GM18870 (cell line): ENCODE results near the gene SCYGR8.
"Not testable (repeated sequence)": the region's sequence is repeated elsewhere in the genome, so short reads cannot be mapped to it uniquely, and the experiment has no call there.

ENCODE experiments used
- ATAC-seq: cut with Tn5 transposase; IDR thresholded peaks from one replicate; pipeline ENCODE4 v1.9.1; 2021; ENCODE audit warnings: moderate library complexity; ENCODE audit not compliant: unreplicated experiment

The SCYGR8 gene, protein sequence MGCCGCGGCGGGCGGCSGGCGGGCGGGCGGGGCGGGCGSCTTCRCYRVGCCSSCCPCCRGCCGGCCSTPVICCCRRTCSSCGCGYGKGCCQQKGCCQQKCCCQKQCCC

DNA sequence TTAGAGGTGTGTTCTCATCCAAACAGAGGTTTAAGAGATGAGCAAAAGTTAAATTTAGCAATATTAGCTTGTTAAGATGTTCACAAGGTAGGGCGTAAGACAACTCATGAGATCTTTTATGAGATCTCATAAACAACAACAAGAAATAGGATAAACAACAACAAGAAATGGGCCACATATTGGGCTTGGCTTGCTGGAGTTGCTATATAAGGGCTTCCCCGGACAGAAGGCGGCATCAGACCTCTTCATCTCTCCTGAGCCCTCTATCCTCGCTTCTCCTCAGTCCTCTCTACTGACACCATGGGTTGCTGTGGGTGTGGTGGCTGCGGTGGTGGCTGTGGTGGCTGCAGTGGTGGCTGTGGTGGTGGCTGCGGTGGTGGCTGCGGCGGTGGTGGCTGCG, at the start of gene SCYGR8:
TSS of gene SCYGR8 (plus strand) at position 301 of the 400 bp plus-strand sequence. CDS start at position 301, 0 bp downstream.
- ATAC-seq = no peak

DNA sequence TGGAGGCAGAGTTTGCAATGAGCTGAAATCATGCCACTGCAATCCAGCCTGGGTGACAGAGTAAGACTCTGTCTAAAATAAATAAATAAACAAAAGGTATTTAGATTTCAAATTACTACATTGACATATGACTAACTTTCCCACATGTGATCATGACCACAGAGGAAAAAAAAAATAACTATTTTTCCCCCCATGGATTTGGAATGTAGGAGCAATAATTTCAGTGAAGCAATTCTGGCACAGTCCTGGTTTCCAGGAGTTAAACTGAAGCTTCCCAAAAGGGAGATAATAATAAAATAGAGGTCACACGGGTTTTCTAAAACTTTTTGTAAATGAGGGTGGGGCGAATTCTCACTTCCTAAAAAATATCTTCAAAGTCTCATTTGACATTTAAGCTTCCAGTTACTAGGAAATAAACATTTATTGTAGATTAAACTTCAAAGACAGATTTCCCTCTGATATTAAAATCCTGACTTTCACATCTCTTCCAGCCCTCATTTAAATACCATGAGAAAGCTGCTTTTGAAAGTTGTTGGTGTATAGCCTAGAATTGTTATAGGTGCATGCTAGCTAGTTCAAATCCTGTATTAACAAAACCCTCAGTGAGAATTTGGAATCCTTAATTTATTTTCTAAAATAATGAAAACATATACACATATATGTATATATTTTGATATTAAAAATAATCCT, 48.6 kb upstream of the SCYGR8 start:
- ATAC-seq = no peak

DNA sequence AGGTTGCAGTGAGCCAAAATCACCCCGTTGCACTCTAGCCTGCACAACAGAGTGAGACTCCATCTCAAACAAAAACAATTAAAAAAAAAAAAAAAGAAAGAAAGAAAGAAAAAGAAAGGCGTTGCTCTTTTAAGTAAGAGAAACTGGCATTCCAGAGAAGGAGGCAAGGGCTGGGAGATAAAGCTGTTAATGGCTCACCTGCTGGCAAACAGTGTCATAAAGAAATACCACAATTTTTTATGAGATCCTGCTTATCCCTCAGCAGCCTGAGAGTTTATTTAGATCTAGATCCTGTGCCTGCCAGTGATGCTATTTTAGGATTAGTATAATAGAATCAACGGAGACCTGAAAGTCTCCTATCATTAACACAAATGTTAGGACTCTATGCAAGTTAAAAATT, 44.1 kb upstream of the SCYGR8 start:
- ATAC-seq = no peak

DNA sequence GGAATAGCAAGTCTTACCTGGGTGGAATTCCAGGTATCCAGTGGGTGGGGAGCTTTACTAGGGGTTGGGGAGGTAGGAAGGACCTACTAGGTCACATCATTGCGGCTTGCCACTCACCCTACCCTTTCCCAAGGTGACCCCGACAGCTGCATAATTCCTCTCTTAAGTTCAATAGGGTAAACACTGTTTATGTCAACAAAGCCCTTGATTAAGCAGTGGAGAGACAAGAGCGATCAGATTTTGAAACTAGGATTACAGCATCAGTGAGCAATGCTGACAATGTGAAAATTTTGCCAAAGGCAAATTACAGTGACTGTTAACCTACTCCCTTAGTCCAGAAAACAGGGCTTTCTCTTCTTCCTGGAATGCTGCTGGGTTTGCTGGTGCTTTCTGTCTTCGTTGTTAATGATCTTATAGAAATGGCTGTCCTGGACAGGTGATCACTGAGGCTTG, 42.4 kb upstream of the SCYGR8 start:
- ATAC-seq = no peak

DNA sequence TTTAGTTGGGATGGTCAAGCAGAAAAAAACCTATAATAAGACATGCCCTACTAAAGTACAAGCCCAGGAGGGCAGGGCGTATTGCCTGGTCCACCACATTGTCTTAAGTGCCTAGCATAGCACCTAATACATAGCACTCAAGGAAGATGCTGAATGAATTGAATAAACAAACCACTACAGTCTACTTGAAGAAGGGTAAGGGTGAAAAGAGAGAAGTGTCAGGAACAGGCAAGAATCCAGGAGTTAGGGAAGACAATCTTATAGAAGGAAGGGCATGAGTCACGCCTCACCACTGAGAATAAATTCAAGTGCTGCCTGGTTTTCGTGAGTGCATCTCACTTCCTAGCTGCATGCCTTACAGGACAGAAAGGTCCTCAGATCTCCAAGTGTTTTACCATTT, 41.7 kb upstream of the SCYGR8 start:
- ATAC-seq = no peak

DNA sequence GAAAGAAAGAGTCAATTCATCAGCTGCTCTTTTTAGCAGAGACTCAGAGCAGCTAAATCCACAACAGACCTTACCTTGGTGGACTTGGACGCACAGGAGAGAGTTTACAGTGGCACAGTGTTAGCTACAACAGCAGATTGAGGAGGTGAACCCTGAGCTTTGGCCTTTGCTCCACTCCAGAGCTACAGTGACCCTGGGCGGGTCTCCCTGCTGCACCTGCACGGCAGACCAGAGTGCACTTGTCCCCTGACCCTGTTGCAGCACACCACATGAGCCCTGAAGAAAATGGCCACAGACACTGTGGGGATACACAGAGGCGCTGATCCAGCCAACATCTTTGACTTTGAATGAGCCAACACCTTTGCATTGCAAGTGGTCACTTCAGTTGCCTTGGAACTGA, 38.8 kb upstream of the SCYGR8 start:
- ATAC-seq = no peak

DNA sequence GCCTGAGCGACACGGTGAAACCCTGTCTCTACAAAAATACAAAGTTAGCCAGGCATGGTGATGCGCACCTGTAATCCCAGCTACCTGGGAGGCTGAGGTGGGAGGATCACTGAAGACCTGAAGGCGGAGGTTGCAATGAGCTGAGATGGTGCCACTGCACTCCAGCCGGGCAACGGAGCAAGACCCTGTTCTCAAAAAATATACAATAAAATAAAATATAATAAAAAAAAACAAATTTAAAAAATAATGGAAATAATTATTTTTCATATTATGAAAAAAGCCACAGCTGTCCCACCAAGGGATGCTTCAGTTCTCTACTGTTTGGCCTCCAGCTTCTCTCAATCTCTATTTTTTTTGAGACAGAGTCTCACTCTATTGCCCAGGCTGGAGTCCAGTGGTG, 38.3 kb upstream of the SCYGR8 start:
- ATAC-seq = no peak

DNA sequence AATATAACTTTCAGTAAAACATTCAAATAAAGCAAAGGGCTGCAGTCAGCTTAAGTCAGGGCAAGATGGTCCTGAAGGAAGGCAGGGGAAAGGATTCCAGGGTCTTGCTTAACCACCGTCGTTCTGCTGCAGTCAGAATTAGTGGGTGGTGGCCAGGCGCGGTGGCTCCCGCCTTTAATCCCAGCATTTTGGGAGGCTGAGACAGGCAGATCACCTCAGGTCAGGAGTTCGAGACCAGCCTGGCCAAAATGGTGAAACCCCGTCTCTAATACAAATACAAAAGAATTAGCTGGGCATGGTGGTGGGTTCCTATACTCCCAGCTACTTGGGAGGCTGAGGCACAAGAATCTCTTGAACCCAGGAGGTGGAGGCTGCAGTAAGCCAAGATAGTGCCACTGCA, 34.7 kb upstream of the SCYGR8 start:
- ATAC-seq = no peak

DNA sequence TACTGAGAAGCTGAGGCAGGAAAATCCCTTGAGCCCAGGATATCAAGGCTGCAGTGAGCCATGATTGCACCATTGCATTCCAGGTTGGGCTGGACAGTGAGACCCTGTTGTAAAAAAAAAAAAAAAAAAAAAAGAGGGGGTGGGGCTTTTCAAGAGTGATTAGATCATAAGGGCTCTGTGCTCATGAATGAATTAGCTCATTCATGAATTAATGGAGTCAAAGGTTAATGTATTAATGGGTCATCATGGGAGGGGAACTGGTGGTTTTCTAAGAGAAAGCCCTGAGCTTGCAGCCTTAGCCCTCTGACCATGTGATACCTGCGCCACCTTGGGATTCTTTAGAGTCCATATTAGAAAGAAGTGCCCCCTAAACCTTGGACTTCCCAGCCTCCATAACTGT, 32.4 kb upstream of the SCYGR8 start:
- no peak for ATAC-seq

DNA sequence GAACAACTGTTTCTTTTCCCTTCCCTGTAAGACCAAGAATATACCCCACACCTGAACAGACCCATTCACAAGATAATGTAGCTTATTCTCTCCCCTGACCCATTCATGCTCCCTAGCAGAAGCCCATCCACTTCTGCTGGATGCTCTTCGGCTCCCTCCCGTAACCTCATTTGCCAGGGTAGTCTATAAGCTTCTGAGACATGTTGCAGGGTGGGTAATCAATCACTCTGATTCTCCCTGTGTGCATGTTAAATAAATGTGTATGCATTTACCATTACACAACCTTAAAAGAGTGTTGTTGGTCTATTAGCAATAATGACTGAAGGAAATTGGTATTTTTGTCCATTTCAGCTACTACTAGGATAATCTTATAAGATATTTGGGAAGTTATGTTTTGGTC, 29.2 kb upstream of the SCYGR8 start:
- ATAC-seq = no peak

DNA sequence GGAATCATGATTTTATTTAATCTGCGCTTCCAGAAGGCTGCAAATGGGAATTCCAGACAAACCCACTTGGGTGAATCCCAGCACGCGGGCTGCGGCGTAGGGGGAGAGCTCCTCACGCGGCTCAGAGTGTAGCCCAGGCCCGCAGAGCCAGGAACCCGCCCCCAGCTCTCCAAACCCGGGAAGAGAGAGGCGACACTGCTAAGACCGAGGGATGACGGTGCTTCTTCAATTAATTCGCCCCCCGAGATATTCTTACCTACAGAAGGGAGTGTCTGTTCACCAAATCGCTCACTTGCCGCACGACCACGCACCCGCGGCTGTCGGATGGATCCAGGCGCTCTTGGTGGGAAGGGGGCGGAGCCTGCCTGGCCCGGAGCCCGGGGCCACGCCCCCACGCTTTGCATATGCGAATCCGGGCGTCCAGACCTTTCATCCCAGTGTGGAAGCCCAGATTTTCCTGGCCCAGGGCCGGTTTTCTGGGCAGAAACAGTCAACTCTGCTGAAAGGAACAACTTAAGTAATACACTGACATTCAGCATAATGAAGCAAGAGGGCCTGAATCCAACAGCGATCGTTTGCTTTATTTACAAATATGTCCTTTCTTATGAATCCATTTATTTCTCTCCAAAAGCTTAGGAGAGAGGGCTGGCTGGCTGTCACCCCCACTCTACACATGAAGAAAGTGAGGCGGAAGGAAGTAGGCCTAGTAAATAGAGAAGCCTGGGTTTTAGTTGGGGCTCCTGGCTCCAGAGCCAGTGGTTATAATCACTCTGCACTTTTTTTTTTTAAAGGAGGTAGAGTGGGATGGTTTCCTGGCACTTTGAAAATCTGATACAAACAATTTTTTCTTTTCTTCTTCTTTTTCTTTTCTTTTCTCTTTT, 27.8 kb upstream of the SCYGR8 start, which contains the start of gene SLC19A3:
TSS of gene SLC19A3 (minus strand) at position 342 of the 881 bp plus-strand sequence. CDS start 15,710 bp downstream, outside the sequence.
- no peak for ATAC-seq

DNA sequence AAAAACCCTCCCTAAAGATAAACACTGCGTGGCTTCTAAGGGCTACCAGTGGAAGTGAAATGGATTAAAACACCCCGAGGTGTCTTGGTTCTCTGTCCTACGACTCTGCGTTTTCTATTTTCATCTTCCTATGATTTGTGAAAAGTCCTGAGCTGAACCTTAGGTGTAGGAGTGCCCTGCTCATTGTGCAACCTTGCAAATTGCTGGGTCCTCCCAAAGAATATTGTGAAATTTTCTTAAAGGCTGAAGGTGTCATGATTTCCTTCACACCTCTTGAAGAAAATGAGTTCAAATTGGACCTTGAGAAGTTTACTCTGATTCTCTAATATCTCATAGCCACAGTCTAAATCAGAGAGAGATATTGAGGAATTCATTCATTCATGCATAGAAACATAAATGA, 26.1 kb upstream of the SCYGR8 start:
- ATAC-seq = no peak

DNA sequence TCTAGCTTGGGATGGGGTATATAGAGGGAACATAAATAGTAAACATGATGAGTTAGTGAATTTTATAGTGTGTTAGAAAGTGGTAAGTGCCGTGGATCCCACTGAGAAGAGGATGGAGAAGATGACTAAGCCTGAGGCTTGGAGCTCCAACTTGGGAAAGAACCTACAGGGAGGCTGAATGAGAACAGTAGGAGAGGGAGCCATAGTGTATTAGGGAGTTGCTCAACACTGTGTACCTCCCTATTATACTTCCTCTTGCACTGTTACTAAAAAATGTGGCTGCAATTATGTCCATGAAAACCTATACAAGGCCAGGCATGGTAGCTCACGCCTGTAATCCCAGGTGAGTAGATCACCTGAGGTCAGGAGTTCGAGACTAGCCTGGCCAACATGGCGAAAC, 25.0 kb upstream of the SCYGR8 start:
- no peak for ATAC-seq

DNA sequence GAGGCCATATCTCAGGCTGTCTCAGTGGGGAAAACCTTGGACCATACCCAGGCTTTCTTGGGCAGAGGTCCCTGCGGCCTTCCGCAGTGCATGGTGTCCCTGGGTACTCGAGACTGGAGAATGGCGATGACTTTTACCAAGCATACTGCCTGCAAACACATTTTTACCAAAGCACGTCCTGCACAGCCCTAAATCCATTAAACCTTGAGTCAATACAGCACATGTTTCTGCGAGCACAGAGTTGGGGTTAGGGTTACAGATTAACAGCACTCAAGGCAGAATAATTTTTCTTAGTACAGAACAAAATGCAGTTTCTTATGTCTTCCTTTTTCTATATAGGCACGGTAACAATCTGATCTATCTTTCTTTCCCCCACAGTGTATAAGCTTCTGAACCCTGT, 22.9 kb upstream of the SCYGR8 start:
- not testable (repeated sequence) for ATAC-seq

DNA sequence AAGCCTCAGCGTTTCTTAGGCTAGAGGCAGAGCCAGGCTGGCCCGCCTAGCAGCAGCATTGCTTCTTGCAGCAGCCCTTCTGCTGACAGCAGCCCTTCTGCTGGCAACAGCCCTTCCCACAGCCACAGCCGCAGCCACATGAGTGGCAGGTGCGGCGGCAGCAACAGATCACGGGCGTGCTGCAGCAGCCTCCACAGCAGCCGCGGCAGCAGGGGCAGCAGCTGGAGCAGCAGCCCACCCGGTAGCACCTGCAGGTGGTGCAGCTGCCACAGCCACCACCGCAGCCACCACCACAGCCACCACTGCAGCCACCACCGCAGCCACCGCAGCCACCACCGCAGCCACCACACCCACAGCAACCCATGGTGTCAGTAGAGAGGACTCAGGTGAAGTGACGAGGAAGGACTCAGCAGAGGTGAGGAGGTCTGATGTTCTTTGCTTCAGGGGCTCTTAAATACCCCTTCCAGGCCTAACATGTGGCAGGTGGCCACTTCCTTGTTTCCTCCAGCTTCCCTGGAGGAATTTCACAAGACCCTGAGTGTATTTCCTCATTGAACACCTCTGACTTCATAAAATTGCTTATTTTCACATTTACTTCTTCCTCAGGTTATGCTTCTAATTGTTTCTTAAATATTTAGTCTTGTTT, 21.2 kb upstream of the SCYGR8 start, which contains the start of gene SCYGR6:
TSS of gene SCYGR6 (minus strand) at position 364 of the 646 bp plus-strand sequence. CDS start at position 364, 0 bp downstream.
- no peak for ATAC-seq

DNA sequence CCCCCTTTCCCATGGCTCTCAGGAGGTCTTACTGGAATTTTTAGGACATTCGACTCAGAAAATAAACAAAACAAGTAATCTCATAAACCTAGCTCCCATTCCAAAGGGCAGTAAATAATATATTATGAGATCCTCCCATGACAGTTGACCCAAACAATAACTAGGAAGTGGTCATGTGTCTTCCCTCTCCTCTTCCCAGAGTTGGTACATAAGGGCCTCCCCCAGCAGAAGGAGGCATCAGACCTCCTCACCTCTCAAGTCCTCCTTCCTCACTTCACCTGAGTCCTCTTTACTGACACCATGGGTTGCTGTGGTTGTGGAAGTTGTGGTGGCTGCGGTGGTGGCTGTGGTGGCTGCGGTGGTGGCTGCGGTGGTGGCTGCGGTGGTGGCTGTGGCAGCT, 17.7 kb upstream of the SCYGR8 start, which contains the start of gene SCYGR7:
TSS of gene SCYGR7 (plus strand) at position 301 of the 400 bp plus-strand sequence. CDS start at position 301, 0 bp downstream.
- no peak for ATAC-seq

DNA sequence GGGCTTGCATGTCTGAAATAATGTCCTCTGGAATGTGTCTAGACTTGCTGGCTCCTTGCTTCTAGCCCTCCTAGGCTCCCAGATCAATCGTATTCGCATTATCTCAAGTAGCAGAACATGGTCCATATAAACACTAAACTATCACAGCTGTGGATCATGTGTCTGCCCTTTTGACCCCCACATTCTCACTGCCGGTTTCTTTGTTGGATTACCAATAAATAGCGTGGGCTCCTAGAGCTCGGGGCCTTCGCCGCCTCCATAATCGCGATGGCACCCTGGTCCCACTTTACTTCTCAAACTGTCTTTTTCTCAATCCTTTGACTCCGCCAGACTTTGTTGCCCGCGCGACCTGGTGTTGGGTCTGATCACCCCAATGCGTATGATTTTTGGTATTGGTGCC, 6.3 kb upstream of the SCYGR8 start:
- ATAC-seq = no peak

DNA sequence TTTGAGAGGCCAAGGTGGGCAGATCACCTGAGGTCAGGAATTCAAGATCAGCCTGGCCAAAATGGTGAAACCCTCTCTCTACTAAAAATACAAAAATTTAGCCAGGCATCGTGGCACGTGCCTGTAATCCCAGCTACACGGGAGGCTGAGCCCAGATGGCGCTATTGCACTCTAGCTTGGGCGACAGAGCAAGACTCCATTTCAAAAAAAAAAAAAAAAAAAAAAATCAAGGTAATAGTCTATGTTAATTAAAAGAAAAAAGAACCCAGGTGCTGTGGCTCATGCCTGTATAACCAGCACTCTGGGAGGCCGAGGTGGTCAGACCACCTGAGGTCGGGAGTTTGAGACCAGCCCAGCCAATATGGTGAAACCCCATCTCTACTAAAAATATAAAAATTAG, 5.0 kb upstream of the SCYGR8 start:
- not testable (repeated sequence) for ATAC-seq

DNA sequence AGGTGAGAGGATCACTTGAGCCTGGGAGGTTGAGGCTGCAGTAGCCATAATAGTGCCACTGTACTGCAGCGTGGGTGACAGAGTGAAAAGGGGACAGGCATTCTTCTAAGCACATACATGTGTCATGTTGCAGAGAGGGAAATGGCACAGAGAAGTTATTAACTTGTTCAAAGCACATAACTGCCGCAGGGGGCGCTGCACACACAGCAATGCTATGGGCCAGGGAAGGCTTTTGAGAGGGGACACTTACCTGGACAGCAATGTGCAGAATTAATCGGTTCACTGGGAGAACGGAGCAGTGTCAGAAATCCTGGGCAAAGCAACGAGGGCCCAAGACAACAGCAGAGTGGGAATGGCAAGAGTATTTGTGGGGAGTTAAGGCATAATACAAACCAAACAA, 2.4 kb downstream of the SCYGR8 start:
- no peak for ATAC-seq

DNA sequence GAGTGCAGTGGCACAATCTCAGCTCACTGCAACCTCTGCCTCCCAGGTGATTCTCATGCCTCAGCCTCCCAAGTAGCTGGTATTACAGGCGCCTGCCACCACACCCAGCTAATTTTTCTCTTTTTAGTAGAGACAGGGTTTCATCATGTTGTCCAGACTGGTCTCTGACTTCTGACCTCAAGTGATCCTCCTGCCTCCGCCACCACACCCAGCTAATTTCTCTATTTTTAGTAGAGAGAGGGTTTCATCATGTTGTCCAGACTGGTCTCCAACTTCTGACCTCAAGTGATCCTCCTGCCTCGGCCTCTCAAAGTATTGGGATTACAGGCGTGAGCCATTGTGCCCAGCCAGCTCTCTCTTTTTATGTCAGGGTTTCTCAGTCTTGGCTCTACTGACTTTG, 10.6 kb downstream of the SCYGR8 start:
- not testable (repeated sequence) for ATAC-seq
